GM18873 (cell line): ENCODE results near the gene TNFAIP3.

ENCODE experiments used
- ATAC-seq: cut with Tn5 transposase; IDR thresholded peaks from one replicate; pipeline ENCODE4 v1.9.1; 2021; ENCODE audit warnings: mild to moderate bottlenecking, moderate library complexity, moderate number of reproducible peaks; ENCODE audit not compliant: unreplicated experiment, low FRiP score

Gene TNFAIP3

GRCh38 chr6:137862419-137863090 is 4.5 kb upstream of the TNFAIP3 start:
- ATAC-seq, result no peak

GRCh38 chr6:137863091-137863797 is 3.8 kb upstream of the TNFAIP3 start:
- ATAC-seq, result no peak

GRCh38 chr6:137864812-137865508 is 2.1 kb upstream of the TNFAIP3 start:
- ATAC-seq, result no peak

- ATAC-seq, result peak; percentile 22
These were observed 702 bp upstream of the TNFAIP3 start for GRCh38 chr6:137866200-137866913.

GRCh38 chr6:137867685-137868509 is 838 bp downstream of the TNFAIP3 start:
- peak; percentile 4 for ATAC-seq

GRCh38 chr6:137868721-137869548 is 1.9 kb downstream of the TNFAIP3 start:
- ATAC-seq, result no peak

GRCh38 chr6:137869549-137870307 is 2.7 kb downstream of the TNFAIP3 start:
- ATAC-seq, result no peak

GRCh38 chr6:137870308-137870644 is 3.2 kb downstream of the TNFAIP3 start:
- ATAC-seq, result no peak

GRCh38 chr6:137870744-137871247 is 3.7 kb downstream of the TNFAIP3 start:
- ATAC-seq, result no peak

- no peak for ATAC-seq
These were observed 4.2 kb downstream of the TNFAIP3 start for GRCh38 chr6:137871291-137871690.

- no peak for ATAC-seq
These were observed 4.9 kb downstream of the TNFAIP3 start for GRCh38 chr6:137871831-137872454.

GRCh38 chr6:137872581-137873115 is 5.6 kb downstream of the TNFAIP3 start:
- ATAC-seq, result no peak

- ATAC-seq, result no peak
These were observed 6.3 kb downstream of the TNFAIP3 start for GRCh38 chr6:137873273-137873762.

- no peak for ATAC-seq
These were observed 7.4 kb downstream of the TNFAIP3 start for GRCh38 chr6:137874204-137875057.

- ATAC-seq, result no peak
These were observed 8.0 kb downstream of the TNFAIP3 start for GRCh38 chr6:137875058-137875520.

GRCh38 chr6:137875606-137876005 is 8.5 kb downstream of the TNFAIP3 start:
- no peak for ATAC-seq
